ENCODE data around the gene DNAJB12.
"Not testable (repeated sequence)": the region's sequence is repeated elsewhere in the genome, so short reads cannot be mapped to it uniquely, and the experiment has no call there.

The DNAJB12 gene

DNA sequence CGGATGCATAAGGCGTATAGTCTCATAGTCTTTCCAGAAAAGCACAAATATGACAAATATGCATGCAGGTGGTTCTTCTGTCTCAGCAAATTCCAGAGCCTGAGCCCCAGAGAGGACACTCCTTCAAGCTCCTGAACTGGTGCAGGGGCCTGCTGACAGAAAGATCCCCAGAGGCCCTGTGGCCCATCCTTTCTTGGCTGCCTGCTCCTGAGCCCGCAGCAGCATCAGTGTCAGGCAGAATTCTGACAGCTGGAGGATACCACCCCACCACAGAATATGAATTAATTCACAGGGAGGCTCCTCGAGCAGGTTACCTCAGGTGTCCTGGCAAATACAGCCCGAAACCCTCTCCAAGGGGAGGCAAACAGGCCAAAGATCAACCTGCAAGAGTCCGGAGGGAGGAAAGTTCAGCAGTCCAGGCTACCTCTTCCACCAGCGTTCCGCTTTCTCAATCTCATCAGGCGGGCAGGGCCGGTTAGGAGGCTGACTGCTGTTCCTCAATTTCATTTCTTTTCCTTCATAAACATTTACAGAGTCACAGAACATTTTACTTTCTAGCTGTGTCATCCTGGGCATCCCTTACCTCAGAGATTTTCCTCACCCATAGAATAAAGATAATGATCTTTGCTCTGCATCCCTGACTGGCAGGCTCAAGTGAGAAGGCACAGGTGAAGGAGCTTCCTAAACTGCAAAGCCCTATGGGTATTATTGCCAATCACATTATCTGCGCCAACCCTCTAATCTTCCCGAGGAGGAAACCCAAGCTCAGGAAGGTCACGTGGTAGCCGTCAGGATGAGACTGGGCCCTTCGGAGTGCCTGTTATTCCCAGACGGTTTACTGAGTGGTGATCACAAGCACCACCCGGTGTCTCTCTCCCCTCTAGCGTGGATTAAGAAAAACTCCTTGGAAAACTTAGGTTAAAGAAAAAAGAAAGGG is 1.4 kb downstream of the DNAJB12 start:
- no peak for DNase-seq

GRCh38 chr10:72351479-72351878 is 3.2 kb downstream of the DNAJB12 start:
- DNase-seq, result no peak

DNA sequence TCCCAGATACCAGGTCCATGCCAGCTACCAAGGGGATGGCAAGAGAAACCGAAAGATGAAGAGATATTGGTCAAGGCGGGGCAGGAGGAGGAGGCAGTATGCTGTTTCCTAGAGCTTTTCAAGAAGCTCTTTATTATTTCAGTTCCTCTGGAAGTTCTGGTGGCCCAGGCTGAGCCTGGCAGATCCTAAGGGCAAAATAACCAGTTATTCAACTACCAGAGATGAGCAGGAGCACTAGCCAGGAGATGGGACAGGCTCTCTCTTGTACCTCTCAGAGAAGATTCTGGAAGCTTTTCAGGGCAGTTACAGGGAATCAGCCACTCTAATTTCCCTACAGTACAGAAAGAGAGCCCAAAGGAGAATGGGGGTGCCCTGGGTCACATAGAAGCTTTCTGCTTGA is 5.3 kb downstream of the DNAJB12 start:
- DNase-seq, result no peak

DNA sequence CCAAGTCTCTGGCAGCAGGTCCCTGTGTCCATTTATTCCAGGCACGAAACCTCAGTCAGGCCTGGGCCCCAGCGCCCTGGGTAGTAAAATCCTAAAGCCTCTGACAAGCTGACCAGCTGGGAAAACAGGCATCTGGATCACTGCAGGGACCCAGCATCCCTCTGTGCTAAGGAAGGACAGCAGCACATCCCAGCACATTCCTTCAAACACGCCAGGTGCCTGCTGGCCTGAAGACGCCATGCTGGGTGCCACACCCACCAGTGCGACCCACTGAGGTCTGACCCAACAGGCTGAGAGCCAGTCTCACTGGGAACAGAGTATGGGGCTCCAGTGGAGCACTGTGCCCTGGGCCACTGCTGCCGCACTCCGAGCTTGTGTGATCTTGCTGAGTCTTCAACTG is 6.4 kb downstream of the DNAJB12 start:
- no peak for DNase-seq

DNA sequence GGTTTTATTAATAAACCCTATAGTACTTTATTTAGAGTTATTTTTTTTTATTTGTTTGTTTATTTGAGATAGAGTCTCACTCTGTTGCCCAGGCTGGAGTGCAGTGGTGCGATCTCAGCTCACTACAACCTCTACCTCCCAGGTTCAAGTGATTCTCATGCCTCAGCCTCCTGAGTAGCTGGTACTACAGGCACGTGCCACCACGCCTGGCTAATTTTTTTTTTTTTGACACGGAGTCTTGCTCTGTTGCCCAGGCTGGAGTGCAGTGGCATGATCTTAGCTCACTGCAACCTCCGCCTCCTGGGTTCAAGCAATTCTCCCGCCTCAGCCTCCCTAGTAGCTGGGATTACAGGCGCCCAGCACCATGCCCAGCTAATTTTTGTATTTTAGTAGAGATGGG is 8.6 kb downstream of the DNAJB12 start:
- not testable (repeated sequence) for DNase-seq

- DNase-seq, result no peak
Observed at GRCh38 chr10:72344932-72345331, 9.8 kb downstream of the DNAJB12 start.

GRCh38 chr10:72342911-72343310 is 11.8 kb downstream of the DNAJB12 start:
- DNase-seq, result no peak

DNA sequence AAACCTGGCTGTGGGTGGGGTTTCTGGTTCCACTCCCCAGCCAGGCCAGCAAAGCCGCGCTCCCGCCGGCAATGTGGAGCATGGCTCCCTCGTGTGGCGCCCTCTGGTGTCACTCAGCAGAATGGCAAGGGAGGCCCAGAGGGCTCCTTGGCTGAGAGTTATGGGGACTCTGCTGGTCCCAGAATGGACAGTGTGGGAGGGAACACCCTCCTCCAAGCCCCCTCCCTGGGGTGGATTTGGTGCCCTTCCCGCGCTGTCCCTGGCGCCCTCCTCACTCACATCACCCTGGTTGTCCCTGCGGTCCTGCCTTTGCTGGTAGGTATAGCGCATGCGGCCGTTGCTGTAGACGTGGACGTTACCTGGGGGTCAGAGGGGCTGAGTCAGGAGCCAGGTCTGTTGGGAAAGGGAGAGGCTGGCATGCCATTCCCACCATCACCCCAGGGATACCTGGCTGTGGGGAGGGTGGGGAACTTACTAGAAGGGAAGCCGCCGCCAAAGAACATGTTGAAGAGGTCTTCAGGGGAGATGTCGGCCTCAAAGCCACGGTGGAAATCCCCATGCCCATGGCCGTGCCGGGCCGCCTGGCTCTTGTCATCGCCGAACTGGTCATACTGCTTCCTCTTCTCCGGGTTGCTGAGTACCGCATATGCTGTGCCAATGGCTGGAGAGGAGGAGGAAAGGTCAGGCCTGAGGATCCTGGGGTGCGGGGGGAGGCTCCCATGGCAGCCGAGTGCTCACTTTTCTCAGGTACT is 14.0 kb downstream of the DNAJB12 start:
- DNase-seq, result peak; percentile 66

DNA sequence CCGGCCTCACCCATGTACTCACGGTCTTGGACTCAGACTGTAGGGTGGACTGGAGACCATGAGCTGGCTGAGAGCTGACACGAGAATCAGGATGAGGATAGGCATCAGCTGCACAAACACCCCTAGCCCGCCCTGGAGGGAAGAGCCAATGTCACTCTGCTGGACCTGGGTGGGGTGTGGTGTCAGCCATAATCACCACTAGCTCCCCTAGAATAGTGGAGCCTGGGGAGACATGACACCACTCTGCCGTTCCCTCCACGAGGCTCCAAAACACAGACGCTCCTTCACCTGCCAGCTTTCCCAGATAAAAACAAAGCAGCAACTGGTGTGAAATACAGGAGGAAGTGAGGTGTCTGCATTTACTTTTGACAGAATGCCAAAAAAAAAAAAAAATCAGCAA is 16.5 kb downstream of the DNAJB12 start:
- DNase-seq, result no peak

- DNase-seq, result no peak
Observed at GRCh38 chr10:72337722-72338121, 17.0 kb downstream of the DNAJB12 start.

- DNase-seq, result no peak
Observed at GRCh38 chr10:72337039-72337629, 17.6 kb downstream of the DNAJB12 start.

GRCh38 chr10:72336259-72337038 is 18.3 kb downstream of the DNAJB12 start:
- DNase-seq, result no peak

DNA sequence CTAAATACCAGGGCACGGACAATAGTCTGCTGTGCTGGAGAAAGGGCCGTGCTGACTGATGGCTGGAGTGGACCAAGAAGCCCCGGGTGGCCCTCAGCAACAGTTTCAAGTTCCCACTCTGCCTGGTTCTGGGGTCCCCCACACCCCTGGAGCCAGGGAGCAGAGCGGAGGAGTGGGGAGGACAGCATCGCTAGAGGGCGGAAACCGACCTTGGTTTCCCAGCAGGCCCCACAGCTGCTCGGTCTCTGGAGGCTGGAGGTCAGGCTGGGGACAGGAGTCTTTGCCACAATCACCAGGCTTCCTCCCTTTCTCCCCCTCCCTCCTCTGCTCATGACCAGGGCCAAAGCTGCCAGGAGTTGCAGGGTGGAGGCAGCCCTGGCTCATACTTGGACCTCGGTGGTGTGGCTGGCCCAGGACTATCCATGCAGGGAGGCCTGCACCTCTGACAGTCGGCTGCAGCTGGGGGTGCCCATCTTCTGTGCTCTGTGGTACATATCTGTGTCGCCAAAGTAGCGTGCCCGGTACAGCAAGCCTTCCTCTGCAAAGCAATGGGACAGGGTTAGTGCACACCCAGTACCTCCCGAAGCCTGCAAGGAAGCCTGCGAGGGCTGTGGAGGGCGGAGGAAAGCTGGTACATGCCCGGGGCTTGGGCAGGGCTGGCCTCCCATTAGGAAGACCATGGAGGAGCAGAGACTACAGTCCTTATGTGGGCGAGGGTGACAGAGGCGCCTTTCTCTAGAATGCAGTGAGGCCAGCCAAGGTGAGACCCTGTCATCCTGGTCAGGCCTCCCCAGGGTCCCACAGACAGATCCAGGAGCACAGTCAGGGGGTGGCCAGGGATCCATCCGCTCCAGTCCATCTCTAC is 19.1 kb downstream of the DNAJB12 start:
- no peak for DNase-seq

DNA sequence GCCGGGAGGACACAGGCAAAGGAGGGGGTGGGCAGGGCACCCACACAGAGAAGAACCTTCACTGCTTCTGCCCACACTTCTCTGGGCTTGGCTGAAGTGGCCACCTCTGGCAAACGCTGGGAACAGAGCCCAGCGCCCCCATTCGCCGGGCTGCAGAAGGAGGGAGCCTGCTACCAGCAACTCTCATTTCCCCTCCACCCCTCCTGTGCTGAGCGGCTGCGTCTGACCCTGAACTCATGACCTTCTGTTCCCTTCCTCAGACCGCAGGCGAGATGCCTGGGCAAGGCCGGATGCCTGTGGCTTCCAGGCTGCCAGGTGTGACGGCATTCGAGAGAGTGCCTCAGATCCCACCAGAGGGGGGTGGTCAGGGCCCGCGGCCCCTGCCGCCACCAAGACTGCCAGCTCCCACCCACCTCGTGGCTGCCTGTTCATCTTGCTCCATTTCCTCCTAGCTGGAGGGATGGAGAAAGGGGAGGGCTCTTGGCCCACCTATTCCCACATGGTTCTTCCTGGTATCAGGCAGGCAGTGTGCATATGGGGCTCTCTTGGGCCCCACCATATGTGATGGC is 19.8 kb downstream of the DNAJB12 start:
- DNase-seq, result peak; percentile 59

GRCh38 chr10:72334196-72334824 is 20.4 kb downstream of the DNAJB12 start:
- DNase-seq, result no peak

- DNase-seq, result no peak
Observed at GRCh38 chr10:72333112-72334015, 21.4 kb downstream of the DNAJB12 start.

DNA sequence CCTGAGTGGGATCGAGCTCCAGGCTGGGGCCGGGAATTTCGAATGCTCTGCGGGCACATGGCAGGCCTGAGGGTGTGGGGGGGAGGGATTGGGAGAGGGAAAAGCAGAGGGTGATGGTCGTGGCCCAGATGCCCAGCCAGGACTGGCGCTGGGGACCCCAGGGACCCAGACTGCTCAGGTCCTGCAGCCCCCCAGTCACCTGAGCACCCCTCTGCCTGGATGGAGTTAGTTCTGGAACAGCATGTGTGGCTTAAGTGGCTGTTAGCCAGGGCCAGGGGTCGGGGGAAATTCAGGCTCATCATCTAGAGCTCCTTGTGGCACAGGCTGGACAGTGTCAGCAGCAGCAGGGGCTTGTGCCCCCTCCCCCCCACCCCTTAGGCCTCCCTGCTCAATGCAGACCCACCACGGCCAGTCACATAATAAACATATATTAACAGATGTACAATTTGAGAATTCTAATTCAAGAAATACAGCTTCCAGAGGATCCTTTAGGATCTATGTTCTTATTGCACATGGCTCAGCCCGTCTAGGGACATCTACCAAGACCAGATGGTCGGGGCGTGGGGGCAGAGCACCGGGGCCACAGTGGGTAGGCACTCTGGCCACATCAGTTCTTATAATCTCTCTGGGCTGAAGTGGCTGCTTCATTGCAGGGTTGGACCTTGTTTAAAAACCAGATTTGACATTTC is 22.2 kb downstream of the DNAJB12 start:
- DNase-seq, result no peak

GRCh38 chr10:72331575-72332422 is 22.9 kb downstream of the DNAJB12 start:
- DNase-seq, result peak; percentile 74
